Omental fat pad (tissue), 4 donors: ENCODE measurements around the gene SMIM11. TPM values are rescaled to one million over a fixed set of nuclear protein-coding genes. Genes with fewer than 3 reads are reported as not detected.

Experiments
- ATAC-seq: fragments of 150-250 bp; one replicate; pipeline ENCODE4 v1.9.1; 2016; ENCODE audit warnings: mild to moderate bottlenecking, moderate library complexity; ENCODE audit not compliant: low FRiP score
- DNase-seq: peaks from one replicate; pipeline ENCODE4 v3.0.0-alpha.2; 2019; ENCODE audit warnings: low spot score
- total RNA-seq, 4 donors: library from RNA; depleted of rRNA; stranded (reverse); fragments of >200 nt; gene quantifications; one replicate each; pipeline ENCODE4 v1.1.0, GENCODE V29; 2016
- TF ChIP-seq, protein P1 (sequence below), 3 donors: fragments of 450-650 bp; IDR thresholded peaks; one replicate each; pipeline ENCODE4 v1.5.1; 2016 to 2017; ENCODE audit warnings: antibody characterized with exemption in 3 of 3, mild to moderate bottlenecking in 3 of 3, moderate library complexity in 2 of 3

SMIM11 gene
- total RNA-seq, 4 donors from 2014 or later: 4.4 to 12.1 (median 4.9) TPM

- DNase-seq (no peak), ATAC-seq (no peak)
- TF ChIP-seq, protein P1, sequence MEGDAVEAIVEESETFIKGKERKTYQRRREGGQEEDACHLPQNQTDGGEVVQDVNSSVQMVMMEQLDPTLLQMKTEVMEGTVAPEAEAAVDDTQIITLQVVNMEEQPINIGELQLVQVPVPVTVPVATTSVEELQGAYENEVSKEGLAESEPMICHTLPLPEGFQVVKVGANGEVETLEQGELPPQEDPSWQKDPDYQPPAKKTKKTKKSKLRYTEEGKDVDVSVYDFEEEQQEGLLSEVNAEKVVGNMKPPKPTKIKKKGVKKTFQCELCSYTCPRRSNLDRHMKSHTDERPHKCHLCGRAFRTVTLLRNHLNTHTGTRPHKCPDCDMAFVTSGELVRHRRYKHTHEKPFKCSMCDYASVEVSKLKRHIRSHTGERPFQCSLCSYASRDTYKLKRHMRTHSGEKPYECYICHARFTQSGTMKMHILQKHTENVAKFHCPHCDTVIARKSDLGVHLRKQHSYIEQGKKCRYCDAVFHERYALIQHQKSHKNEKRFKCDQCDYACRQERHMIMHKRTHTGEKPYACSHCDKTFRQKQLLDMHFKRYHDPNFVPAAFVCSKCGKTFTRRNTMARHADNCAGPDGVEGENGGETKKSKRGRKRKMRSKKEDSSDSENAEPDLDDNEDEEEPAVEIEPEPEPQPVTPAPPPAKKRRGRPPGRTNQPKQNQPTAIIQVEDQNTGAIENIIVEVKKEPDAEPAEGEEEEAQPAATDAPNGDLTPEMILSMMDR (IDR thresholded peaks at IDR 0.05): no peak
Observed at GRCh38 chr21:34336756-34337391, 38.4 kb upstream of the SMIM11 start.

GRCh38 chr21:34337741-34338140 lies 37.6 kb upstream of the SMIM11 start:
- no peak for ATAC-seq

GRCh38 chr21:34338226-34338625 lies 37.1 kb upstream of the SMIM11 start:
- TF ChIP-seq, protein P1 (IDR thresholded peaks at IDR 0.05): no peak
- DNase-seq: no peak
- ATAC-seq: no peak

More at GRCh38 chr21:34337741-34338140, 37.6 kb upstream of the SMIM11 start:
- DNase-seq: no peak
- TF ChIP-seq, protein P1 (IDR thresholded peaks at IDR 0.05): no peak

DNA sequence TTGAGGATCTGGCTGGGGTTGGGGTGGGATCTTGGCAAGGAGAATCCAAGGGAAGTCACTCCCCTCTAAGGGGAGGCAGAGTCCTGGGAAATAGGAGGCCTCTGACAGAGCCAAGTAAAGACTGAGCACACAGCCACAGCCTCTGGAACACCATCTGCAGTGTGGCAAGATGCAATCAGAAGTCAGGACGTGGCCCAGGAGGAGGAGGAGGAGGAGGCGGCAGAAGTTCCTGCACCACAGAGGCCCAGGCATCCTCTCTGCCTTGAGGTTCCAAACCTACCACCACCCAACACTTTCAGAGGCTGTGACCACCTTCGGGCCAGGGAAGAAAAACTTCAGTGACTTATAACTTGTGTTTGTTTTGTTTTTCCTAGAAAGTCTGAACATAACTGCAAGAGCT lies 35.2 kb upstream of the SMIM11 start:
- TF ChIP-seq, protein P1 (IDR thresholded peaks at IDR 0.05): no peak
- ATAC-seq (no peak), DNase-seq (no peak)

DNA sequence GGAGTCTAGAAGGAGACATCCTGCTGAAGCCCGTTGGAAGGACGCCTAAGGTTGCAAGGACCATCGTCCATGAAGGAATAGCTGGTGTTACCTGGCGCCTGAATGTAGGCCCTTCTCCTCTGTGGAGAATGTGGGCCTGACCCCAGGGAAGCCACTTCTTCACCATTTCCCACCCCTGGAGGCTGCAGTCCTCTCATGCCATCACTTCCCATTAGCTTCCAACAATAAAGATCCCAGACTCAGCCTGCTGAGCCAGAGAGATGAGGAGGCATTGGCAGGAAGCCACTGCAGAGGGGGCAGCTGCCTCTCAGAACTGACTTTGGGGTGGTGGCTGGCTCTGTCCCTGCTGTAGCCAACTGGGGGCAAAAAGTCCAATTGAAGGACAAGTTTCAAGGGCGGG lies 32.8 kb upstream of the SMIM11 start:
- ATAC-seq (no peak), DNase-seq (no peak)
- TF ChIP-seq, protein P1 (IDR thresholded peaks at IDR 0.05): no peak

GRCh38 chr21:34343347-34343746 lies 32.0 kb upstream of the SMIM11 start:
- ATAC-seq (no peak), DNase-seq (no peak)
- TF ChIP-seq, protein P1 (IDR thresholded peaks at IDR 0.05): no peak

DNA sequence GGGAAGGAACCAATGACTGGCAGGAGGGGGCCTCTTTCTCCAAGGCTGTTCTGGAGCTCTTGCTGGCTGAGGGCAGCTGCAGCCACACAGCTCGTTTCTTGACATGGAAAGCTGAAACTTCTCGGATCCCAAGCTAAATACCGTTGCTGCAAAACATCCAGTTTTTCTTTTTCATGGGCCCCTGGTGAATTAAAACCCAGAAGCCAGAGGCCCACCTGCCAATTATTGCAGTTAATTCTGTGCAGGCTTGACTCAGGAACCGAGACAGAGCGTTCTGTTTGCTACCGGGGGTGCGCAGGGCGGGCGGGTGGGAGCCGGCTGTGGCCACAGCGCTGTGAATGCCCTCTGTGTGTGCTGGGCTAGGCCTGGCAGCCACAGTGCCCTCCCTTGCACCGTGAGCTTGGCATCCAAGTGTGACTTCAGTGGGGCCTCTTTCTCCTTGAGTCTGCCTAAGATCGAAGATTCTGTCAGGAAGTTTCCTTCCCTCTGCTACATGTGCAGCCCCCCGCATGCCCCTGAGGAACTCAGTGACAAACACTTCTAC lies 31.4 kb upstream of the SMIM11 start:
- DNase-seq (no peak), ATAC-seq (no peak)
- TF ChIP-seq, protein P1 (IDR thresholded peaks at IDR 0.05): no peak
